Activated effector memory CD4-positive, alpha-beta T cell treated with anti-CD3 and anti-CD28 coated beads, Interleukin-2, amount 50 U/mL, for 16 hours (primary cell): ENCODE results near the gene CLCF1.

Experiments used
- DNase-seq: peaks from one replicate; pipeline ENCODE4 v3.0.0-alpha.2; 2020

Gene CLCF1

DNA sequence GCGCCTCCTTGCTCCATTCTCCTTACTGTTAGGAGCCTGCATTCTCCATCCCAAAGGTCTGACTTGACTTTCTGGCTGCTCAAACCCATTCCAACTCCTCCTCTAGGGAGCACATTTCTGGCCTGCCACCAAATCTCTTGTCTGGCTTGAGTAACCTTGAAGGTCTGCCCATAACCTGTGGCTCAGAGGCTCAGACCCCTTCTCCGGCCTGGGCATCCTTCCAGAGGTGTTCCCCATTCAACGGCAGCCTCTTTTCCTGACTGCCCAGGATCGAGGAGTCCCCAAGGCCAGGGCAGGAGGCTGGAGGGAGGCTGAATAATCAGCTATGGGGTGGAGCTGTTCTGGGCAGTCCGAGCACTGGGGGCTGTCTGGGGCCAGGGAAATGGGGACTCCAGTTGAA, 20.6 kb upstream of the CLCF1 start:
- no peak for DNase-seq

DNA sequence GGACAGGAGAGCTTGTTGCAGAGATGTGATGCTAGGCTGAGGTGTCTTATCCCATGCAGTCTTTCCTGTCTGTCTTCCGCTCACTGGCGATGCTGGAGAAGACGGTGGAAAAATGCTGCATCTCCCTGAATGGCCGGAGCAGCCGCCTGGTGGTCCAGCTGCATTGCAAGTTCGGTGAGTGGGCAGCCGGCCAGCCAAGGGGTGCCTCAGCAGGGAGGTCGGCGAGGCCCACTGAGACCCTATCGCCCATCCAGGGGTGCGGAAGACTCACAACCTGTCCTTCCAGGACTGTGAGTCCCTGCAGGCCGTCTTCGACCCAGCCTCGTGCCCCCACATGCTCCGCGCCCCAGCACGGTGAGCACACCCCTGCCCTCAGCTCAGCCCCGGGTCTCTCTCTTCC, 20.0 kb upstream of the CLCF1 start:
- no peak for DNase-seq

DNA sequence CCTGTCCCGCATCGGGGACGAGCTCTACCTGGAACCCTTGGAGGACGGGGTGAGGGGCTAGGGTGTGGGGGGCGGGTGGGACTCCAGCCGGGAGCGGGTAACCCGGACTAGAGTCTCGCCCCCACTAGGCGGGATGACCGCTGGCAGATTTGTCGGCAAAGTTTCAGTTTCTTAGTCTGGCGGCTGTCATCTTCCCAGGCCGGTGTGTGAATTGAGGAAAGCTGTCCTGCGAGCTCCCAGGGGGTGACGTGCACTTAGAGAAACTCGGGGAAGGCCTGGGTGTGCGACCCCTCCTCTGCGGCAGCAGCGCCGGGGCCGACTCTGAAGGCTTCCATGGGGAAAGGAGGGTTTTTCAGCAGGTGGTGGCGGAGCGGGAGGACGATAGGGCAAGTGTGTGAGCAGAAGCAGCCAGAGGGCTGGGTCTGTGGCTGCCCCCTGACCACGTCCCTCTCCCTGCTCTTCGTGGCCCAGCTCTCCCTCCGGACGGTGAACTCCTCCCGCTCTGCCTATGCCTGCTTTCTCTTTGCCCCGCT, 18.9 kb upstream of the CLCF1 start:
- DNase-seq: no peak

DNA sequence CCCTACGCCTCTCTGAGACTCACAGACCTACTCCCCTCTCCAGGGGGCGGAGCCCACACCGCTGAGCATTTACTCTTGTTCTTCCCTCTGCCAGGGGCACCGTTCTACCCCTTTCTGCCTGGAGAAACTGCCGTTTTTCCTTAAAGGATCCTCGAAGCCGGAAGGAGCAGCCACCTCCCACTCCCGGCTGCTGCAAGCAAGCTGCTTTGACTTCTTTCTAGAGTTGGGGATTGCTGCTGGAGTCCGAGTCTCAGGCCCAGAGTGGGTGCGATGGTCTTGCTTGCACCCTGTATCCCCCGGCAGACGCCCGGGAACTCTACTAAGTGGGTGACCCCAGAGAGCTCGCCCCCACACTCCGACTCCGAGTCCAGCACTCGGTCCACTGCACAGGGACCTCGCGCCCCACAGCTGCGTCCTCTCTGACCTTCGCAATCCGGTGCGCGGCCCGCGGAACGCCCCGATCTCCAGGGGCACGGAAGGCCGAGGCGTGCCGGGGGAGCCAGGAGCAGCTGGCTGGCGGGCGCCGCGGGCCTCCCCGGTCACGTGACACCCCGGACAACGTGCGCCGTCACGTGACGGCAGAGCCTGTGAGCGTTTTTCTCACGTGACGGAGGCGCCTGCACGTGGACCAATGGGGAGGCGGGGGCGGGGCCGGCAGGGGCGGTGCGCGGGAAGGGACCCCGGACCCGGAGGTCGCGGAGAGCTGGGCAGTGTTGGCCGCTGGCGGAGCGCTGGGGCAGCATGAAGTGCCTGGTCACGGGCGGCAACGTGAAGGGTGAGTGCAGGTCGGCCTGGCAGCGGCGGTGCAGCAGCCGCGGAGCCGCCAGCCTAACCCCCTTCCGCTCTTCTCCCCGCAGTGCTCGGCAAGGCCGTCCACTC, 18.1 kb upstream of the CLCF1 start, which contains the start of gene RAD9A:
Gene RAD9A, plus strand, starts transcription at position 683 of the 879 bp plus-strand sequence. Its CDS starts 59 bp downstream, at position 742.
- peak; percentile 97 for DNase-seq

DNA sequence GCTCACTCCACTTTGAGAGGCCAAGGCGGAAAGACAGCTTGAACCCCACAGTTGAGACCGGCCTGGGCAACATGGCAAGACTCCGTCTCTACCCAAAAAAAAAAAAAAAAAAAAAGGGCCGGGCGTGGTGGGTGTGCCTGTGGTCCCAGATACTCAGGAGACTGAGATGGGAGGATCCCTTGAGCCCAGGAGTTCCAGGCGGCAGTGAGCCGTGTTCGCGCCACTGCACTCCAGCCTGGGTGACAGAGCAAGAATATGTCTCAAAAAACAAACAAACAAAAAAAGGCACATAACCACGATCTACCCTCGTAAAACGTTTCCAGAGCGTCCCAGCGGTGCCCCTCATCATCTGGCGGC, 17.5 kb upstream of the CLCF1 start:
- no peak for DNase-seq

DNA sequence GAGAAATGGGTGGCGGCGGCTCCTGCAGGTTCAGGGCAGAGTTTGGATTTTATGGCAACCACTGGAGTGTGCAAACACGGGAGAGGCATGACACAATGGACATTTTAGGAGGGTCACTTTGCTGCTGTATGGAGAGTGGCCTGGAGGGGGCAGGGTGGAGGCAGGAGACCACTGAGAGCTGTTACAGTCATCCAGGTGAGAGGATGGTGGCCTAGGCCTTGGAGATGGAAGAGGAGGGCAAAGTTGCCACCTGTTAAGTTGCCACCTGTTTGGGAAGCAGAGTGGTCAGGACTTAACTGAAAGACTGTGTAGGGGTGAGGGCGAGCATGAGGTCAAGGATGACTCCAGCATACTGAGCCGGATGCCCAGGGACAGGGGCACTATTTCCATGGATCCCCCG, 16.1 kb upstream of the CLCF1 start:
- DNase-seq: peak; percentile 83

DNA sequence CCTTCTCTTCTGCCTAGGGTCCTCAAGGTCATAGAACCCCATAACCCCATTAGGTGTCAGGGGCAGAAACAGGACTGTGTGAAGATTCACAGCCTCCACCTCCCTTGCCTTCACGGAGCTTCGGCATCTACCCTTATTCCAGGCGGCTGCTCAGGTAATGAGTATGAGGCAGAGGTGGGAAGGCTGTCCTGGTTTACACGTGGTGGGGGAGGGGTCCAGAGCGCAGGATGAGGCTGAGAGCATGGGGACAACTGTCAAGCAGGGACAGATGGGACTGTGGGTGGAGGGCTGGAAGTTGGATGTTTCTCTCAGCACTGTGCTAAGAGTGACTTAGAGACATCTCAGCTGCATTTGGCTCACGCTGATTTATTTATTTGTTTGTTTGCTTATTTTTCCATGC, 14.1 kb upstream of the CLCF1 start:
- no peak for DNase-seq

DNA sequence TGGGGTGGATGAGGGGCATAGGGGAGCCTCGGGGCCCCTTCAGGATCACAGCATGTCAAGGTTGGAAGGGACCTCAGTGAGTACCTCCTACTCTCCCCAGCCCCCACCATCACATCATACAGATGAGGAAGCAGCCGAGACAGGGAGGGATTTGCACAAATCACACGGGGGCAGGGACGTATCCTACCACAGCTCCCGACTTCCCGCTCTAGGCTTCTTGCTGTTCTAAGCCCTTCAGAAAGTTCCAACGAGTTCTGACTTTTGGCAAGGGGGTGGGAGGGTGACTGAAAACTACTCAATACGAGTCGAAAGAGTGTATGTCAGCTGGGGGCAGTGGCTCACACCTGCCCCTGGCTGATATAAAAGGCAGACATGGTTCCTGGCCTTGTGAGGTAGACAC, 13.7 kb upstream of the CLCF1 start:
- no peak for DNase-seq

DNA sequence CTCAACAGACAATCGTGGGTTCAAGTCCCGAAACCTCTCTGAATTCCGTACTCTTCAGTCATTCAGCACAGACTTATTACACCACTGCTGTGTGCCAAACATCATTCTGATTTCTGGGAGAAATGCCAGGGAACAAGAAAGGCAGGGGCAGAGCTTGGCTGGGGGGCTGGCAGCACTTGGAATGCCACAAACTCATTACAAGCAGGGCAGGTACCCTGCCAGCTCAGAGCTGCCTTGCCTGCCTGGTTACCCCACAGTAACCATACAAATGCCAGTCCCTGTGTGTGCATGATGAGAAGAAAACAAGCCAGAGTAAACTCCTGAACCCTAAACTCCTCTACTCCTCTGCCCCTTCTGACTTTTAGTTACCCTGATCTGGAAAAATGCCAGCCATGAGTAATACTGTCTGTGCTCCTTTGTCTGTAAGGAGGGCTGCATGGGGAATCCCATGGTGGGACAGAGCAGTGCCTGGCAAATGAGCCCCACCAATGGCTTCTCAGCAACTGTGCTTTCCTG, 11.5 kb upstream of the CLCF1 start:
- DNase-seq: no peak

DNA sequence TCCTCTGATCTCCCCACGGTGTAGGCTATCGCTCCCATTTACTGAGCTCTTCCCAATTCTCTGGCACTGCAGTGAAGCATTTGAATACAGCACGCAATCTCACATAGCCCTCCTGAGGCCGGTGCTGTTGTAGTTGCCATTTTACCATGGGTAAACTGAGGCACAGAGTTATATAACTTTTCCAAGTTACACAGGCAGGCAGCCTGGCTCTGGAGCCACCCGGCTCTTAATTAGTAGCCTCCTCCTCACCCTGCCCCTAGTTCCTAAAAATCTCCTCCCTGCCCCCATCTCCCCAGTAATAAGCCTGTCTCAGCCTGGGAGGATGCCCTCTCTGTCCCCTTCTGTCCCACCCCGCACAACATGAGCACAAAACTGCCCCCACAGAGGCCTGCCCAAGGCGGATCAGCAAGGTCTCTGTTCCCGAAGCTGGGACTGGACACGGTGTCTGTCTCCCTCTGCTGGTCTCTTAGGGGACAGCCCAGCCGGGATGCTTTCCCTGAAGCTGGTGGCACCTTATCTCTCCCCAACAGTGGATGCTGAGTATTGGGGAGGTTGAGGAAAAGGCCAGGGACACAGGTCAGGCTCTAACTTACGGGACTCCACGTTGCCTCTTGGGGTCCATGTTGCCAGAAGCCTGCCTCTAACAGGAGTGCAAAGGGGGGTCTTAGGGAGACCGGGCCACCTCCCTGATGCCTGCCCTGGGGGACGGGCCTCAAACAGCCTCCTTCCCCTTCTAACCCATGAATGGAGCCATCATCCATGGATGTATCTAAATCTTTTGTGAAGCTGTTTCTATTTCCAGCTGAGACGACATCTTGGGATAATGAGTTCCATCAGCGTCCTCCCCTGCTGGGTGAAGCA, 9.1 kb upstream of the CLCF1 start:
- DNase-seq: peak; percentile 93

DNA sequence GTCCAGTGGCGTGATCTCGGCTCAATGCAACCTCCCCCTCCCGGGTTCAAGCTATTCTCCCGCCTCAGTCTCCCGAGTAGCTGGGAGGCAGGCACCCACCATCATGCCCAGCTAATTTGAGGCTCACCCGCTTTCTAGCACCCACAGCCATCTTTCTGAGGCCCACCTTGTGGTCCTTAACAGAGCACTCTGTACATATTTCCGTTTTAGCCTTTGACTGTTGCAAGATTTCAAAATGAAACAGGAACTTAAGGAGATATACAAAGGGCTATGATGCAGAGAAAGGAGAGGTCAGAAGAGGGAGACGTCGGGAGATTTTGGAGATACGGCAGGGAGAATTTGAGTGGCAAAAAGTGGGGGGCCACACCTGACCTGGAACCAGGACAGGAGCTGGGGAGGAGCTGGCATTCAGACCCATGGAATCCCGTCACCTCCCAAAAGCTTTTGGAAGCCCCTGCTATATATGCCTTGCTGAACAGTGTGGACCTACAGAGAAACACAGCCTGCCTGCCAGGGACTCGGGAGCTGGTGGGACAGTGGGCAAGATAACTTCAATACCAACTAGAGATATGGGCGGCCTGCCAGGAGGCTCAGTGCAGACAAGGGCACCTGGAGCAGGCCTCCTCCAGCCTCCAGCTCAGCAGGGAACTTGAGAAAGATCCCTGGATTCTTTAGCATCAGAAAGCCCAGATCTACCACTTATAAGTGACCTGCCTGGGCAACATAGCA, 8.0 kb upstream of the CLCF1 start:
- DNase-seq: no peak

DNA sequence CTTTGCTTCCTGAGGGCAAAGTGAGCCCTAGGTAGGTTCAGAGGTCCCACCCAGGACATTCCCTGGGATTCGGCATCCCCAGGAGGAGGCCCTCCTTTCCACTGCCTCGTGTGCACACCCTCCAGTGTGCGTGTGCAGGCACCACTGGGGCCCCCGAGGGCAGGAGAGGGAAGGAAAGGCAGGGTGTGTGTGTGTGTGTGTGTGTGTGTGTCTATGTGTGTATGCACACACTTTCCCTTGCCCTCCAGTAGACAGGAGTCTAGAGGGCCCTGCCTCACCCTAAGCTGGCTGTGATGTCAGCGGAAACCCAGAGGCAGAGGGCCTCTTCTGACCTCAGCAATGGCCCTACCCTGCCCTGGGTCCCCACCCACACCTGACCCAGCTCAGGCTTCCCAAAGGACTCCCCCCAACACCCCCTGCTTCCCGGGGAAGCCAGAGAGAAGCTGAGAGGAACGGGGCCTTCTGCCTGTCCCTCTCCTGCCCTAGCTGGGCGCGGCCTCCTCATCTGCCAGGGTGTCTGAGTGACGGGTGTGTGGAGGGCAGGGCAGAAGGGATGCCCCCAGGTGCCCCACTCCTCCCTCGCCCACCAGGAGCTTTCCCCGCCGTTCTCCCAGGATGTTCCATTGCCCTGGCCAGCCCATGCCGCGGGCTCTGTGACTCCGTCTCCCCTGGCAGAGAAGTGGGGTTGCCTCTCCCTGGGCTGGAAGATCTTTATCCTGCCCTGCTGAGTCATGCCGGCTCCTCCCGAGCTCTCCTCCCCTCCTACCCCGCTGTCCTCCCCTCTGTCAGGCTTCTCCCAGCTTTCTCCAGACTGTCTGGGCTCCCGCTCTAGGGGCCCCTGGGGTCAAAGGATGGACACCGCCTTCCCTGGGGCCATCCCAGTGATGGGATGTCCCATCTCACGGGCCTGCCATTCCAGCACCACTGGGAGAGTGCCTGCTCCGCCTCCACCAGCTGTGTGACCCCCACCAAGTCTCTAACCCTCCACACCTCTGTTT, 6.0 kb upstream of the CLCF1 start:
- no peak for DNase-seq

DNA sequence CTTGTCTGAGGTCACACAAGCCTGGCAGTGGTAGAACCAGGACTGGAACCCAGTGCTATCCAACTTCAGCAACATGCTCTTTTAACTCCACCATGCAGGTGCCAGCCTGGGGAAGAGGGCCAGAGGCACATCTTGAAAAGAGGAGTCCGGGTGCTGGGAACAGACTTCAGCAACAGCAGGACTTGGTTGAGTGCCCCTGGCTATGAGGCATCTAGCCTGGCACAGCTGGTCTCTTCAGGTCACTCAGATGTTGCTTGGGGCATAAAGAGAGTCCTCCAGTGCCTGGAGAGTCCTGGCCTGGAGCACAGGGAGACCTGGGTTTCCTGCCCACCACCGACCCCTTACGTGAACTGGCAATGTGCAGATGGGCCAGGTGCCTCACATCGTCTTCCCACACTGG, 5.1 kb upstream of the CLCF1 start:
- no peak for DNase-seq

DNA sequence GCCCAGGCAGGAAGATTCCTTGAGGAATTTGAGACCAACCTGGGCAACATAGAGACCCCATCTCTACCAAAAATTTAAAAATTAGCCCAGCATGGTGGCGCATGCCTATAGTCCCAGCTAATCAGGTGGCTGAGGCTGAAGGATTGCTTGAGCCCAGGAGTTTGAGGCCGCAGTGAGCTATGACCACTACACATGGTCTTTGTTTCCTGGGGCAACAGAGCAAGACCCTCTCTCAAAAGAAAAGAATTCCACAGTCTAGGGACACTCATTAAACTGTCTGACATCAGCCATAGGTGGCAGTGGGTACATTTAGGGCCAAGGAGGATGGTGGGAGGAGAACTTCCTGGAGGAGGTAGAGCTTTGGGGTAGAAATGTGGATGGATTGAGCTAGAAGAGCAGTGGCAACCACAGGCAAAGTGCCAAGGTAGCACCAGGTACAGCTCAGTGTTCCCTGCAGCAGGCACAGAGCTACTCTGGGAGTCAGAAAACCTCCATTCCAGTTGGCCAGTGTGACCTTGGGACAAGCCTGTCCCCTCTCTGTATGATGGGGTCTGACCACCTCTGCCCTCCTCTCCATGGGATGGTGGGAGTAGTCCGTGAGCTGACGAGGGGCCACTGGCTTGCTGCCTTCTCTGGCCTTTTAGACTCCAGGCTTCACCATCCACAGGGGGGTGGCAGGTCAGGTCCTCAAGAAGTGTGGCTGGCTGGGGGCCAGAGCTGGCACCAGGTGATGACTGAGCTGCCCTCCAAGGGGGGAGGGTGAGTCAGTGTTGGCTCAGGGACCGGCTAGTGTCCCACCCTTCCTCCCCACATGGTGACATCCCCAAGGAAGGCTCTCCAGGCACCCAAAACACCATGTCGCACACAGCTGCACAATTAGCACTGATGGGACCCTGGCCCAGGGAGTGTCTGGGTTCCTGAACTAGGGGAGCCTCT, 3.7 kb upstream of the CLCF1 start:
- no peak for DNase-seq

DNA sequence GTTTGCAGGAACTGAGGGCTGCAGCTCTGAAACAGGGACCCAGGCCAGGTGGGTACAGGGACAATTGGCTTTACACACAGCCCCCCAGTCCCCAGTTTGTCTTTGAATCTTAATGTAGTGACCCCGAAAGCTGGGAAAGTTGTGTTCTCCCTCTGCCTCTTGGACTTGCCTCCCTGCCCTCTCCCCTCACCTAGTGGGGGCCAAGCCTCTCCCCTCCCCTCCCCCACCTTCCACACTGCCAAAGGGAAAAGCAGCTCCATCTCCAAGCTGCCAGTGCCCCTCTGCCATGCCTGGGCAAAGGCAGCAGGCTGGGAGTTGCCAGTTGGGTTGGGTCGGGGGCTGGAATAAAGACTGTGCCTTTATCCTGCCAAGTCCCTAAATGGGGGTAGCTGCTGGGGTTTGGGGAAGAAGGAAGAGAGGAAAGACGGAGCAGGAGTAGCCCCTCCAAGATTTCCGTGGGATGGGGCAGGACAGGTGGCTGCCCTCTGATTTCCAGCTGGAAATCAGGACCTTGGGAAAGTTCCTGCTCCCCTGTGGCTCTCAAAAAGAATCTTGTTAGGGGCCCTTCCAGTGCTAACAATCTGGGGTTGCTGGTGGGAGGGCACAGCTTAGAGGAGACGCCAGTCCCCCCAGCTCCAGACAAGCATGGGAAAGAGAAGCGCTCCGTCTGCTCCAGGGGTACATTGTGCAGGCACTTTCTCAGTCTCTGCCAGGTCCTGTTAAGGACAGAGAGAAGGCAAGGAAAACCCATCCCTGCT, 2.8 kb upstream of the CLCF1 start:
- no peak for DNase-seq

DNA sequence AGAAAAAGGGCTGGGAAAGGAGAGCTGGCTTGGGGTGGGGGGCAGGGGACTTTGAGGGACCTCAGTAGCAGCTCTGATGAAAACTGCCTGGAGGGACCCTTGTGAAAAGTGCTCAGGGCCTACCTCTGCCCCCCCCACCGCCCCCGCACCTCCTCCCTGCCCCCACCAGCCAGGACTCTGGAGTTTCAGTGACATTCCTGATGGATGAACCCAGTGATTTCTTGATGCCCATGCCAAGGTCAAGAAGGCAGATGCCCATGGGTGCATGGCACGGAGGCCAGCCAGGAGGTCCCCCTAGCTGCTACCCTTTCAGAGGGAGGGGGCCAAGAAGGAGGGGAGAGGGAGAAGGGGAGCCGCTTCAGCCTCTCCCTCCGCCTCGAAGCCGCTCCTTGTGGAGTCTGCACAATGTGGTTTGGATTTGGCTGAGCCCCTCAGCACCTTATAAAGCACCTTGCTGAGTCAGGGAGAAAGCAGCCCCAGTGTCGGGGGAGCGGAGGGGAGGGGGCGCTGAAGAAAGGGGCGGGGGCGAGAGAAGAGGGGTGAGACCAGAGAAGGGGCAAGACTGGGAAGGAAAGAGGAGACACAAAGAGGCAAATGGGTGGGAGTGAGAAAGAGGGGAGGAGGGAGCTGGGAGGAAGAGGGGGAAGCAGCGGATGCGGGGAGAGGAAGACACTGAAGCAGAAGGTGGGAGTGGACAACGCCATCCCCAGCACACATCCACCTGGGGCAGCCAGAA, 2.1 kb upstream of the CLCF1 start:
- DNase-seq: no peak

DNA sequence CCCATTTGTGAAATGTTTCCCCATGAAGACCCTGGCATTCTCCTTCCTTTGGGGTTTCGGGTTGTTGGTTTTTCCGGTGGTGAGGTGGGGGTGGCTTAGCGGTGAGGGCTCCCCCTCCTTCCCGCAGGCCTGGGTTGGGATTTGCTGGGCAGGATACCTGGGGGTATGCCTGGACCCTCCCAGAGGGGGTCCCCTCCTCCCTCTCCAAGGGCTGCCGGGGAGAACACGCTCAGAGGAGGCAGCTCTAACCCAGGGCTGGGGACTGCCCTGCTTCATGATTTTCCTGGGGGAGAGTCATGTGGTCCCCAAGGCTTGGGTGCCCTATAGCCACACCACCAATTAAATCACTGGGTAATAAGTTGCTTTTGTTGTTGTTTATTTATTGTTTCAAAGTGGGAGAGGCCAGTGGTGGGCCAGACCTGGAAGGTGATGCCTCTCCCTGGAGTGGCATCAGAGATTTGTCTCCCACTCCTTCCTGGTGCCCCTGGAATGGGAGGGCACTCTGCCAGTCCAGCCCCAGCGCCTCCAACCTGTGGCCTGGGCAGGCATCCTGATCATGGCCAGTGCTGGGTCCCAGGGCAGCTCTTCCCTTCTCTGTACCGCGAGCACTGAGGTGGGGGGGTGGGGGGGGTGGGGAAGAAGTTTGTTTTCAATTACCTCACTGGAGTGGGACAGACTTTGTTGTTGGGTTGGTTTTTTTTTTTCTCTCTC, 1.3 kb upstream of the CLCF1 start:
- DNase-seq: no peak
